NCI-H2196 treated with DMSO at 0.1 percent for 48 hours (cell line): ENCODE data around the gene EFHB.
"Not testable (repeated sequence)": the region's sequence is repeated elsewhere in the genome, so short reads cannot be mapped to it uniquely, and the experiment has no call there.

ENCODE experiments used
- DNase-seq: peaks from one replicate; lab custom pipeline; 2025; ENCODE audit not compliant: unreplicated experiment; lab: John Stamatoyannopoulos, UW

EFHB gene

GRCh38 chr3:19934098-19934566, at the start of gene EFHB:
Gene EFHB (minus strand): TSS chr3:19934217. CDS start chr3:19934018, 199 bp downstream.
- peak; percentile 6 for DNase-seq

GRCh38 chr3:19972054-19972453, 38.0 kb upstream of the EFHB start:
- DNase-seq, result no peak

GRCh38 chr3:19970327-19970726, 36.3 kb upstream of the EFHB start:
- no peak for DNase-seq

GRCh38 chr3:19967812-19968211, 33.8 kb upstream of the EFHB start:
- DNase-seq, result no peak

GRCh38 chr3:19967208-19967607, 33.2 kb upstream of the EFHB start:
- DNase-seq, result no peak

GRCh38 chr3:19961960-19962359, 27.9 kb upstream of the EFHB start:
- DNase-seq, result no peak

GRCh38 chr3:19960696-19961095, 26.7 kb upstream of the EFHB start:
- DNase-seq, result no peak

GRCh38 chr3:19959505-19959904, 25.5 kb upstream of the EFHB start:
- no peak for DNase-seq

- DNase-seq, result not testable (repeated sequence)
Observed at GRCh38 chr3:19957354-19957753, 23.3 kb upstream of the EFHB start.

GRCh38 chr3:19954676-19955075, 20.7 kb upstream of the EFHB start:
- no peak for DNase-seq

- DNase-seq, result no peak
Observed at GRCh38 chr3:19950316-19950715, 16.3 kb upstream of the EFHB start.

- DNase-seq, result no peak
Observed at GRCh38 chr3:19948226-19948591, 14.2 kb upstream of the EFHB start.

GRCh38 chr3:19947549-19948225, 13.7 kb upstream of the EFHB start:
- no peak for DNase-seq

- DNase-seq, result peak; percentile 86
Observed at GRCh38 chr3:19946832-19947548, 13.0 kb upstream of the EFHB start, which contains the start of gene RAB5A. Gene RAB5A (plus strand): TSS chr3:19947097. CDS start chr3:19950899, 3,802 bp downstream.

GRCh38 chr3:19945969-19946831, 12.2 kb upstream of the EFHB start:
- DNase-seq, result no peak

- no peak for DNase-seq
Observed at GRCh38 chr3:19945534-19945933, 11.5 kb upstream of the EFHB start.

- DNase-seq, result no peak
Observed at GRCh38 chr3:19940643-19941042, 6.6 kb upstream of the EFHB start.

GRCh38 chr3:19938295-19938627, 4.2 kb upstream of the EFHB start:
- no peak for DNase-seq

- no peak for DNase-seq
Observed at GRCh38 chr3:19937459-19938294, 3.7 kb upstream of the EFHB start.

- no peak for DNase-seq
Observed at GRCh38 chr3:19932422-19932821, 1.6 kb downstream of the EFHB start.

- no peak for DNase-seq
Observed at GRCh38 chr3:19931767-19932188, 2.2 kb downstream of the EFHB start.
